WTC11 (cell line): ENCODE measurements around the gene CD96. TPM values are rescaled to one million over a fixed set of nuclear protein-coding genes. Genes with fewer than 3 reads are reported as not detected.

ENCODE experiments used
- ATAC-seq: fragments of 200-7000 bp; cut with Tn5 transposase; 2 replicates; pipeline ENCODE4 v1.10.0; 2021; ENCODE audit warnings: mild to moderate bottlenecking, moderate library complexity
- CTCF ChIA-PET: fragments of 300-600 bp; sonication (Branson Sonifier 250); formaldehyde crosslinking; loops from one replicate; lab custom pipeline; 2021; ENCODE audit warnings: antibody characterized with exemption; lab: Charles Lee
- POLR2A ChIA-PET: fragments of 350-600 bp; sonication (Branson Sonifier 250); formaldehyde crosslinking; loops from one replicate; lab custom pipeline; 2021; ENCODE audit warnings: antibody characterized with exemption; lab: Charles Lee
- DNase-seq: peaks from one replicate; pipeline ENCODE4 v3.0.0; 2021; ENCODE audit warnings: low spot score
- H3K27ac Mint-ChIP-seq: 2 replicates; pipeline ENCODE4 v1.8.0; 2021; ENCODE audit warnings: mixed read lengths
- H3K27me3 Mint-ChIP-seq: 2 replicates; pipeline ENCODE4 v1.8.0; 2021; ENCODE audit warnings: low read depth, mild to moderate bottlenecking, moderate library complexity, mixed read lengths
- H3K36me3 Mint-ChIP-seq: 2 replicates; pipeline ENCODE4 v1.8.0; 2021; ENCODE audit warnings: mixed read lengths
- H3K4me1 Mint-ChIP-seq: 2 replicates; pipeline ENCODE4 v1.8.0; 2022; ENCODE audit warnings: mixed read lengths
- H3K4me3 Mint-ChIP-seq: 2 replicates; pipeline ENCODE4 v1.8.0; 2021; ENCODE audit warnings: mild to moderate bottlenecking, moderate library complexity, mixed read lengths
- H3K9me3 Mint-ChIP-seq: 2 replicates; pipeline ENCODE4 v1.8.0; 2021; ENCODE audit warnings: mixed read lengths
- CBFB ChIP-seq: sonication (generic); formaldehyde crosslinking; IDR thresholded peaks from 2 replicates; pipeline ENCODE4 v1.8.1; 2022; ENCODE audit warnings: mild to moderate bottlenecking, low read depth, missing genetic modification reagents
- ESRRA ChIP-seq: sonication (generic); formaldehyde crosslinking; IDR thresholded peaks from 2 replicates; pipeline ENCODE4 v1.8.1; 2022; ENCODE audit warnings: mild to moderate bottlenecking, missing genetic modification reagents, borderline replicate concordance
- ETV6 ChIP-seq: sonication (generic); formaldehyde crosslinking; IDR thresholded peaks from 2 replicates; pipeline ENCODE4 v1.8.1; 2022; ENCODE audit warnings: mild to moderate bottlenecking, missing genetic modification reagents
- FOXJ3 ChIP-seq: sonication (generic); formaldehyde crosslinking; IDR thresholded peaks from 2 replicates; pipeline ENCODE4 v1.9.0; 2021; ENCODE audit warnings: missing genetic modification reagents, mild to moderate bottlenecking, borderline replicate concordance
- GABPB1 ChIP-seq: sonication (generic); formaldehyde crosslinking; IDR thresholded peaks from 2 replicates; pipeline ENCODE4 v1.8.1; 2023; ENCODE audit warnings: mild to moderate bottlenecking, missing genetic modification reagents
- GRHL2 ChIP-seq: fragments of 250-450 bp; sonication (Bioruptor Pico); IDR thresholded peaks from 2 replicates; pipeline ENCODE4 v1.8.0; 2022; ENCODE audit warnings: mild to moderate bottlenecking, moderate library complexity; ENCODE audit not compliant: insufficient replicate concordance, severe bottlenecking
- JAZF1 ChIP-seq: fragments of 250-450 bp; sonication (Bioruptor Pico); IDR thresholded peaks from 2 replicates; pipeline ENCODE4 v1.9.0; 2021; ENCODE audit warnings: moderate library complexity, mild to moderate bottlenecking, inconsistent platforms
- MYBL2 ChIP-seq: sonication (generic); formaldehyde crosslinking; IDR thresholded peaks from 2 replicates; pipeline ENCODE4 v1.8.1; 2023; ENCODE audit warnings: mild to moderate bottlenecking, moderate library complexity, missing genetic modification reagents
- NFYB ChIP-seq: sonication (generic); formaldehyde crosslinking; conservative IDR thresholded peaks from 2 replicates; pipeline ENCODE4 v1.8.0; 2022; ENCODE audit warnings: low read depth, missing genetic modification reagents
- OVOL2 ChIP-seq: fragments of 250-450 bp; sonication (Bioruptor Pico); IDR thresholded peaks from 2 replicates; pipeline ENCODE4 v1.9.0; 2021; ENCODE audit warnings: mild to moderate bottlenecking, borderline replicate concordance
- SMAD3 ChIP-seq: sonication (generic); formaldehyde crosslinking; IDR thresholded peaks from 2 replicates; pipeline ENCODE4 v1.8.0; 2022; ENCODE audit warnings: missing genetic modification reagents, mild to moderate bottlenecking, borderline replicate concordance
- TCF7 ChIP-seq: sonication (generic); formaldehyde crosslinking; IDR thresholded peaks from 2 replicates; pipeline ENCODE4 v1.8.0; 2022; ENCODE audit warnings: mild to moderate bottlenecking, low read depth, missing genetic modification reagents, moderate library complexity
- TP53 ChIP-seq: sonication (generic); formaldehyde crosslinking; IDR thresholded peaks from 2 replicates; pipeline ENCODE4 v1.8.1; 2023; ENCODE audit warnings: mild to moderate bottlenecking, missing genetic modification reagents
- ZNF121 ChIP-seq: sonication (generic); formaldehyde crosslinking; IDR thresholded peaks from 2 replicates; pipeline ENCODE4 v1.8.0; 2023; ENCODE audit warnings: missing genetic modification reagents
- ZNF138 ChIP-seq: sonication (generic); formaldehyde crosslinking; conservative IDR thresholded peaks from 2 replicates; pipeline ENCODE4 v1.8.1; 2022; ENCODE audit warnings: mild to moderate bottlenecking, moderate library complexity, missing genetic modification reagents
- ZNF232 ChIP-seq: sonication (generic); formaldehyde crosslinking; IDR thresholded peaks from 2 replicates; pipeline ENCODE4 v1.8.0; 2022; ENCODE audit warnings: mild to moderate bottlenecking, missing genetic modification reagents
- ZNF423 ChIP-seq: fragments of 250-450 bp; sonication (Bioruptor Pico); IDR thresholded peaks from 2 replicates; pipeline ENCODE4 v2.1.2; 2022; ENCODE audit warnings: mild to moderate bottlenecking, moderate library complexity
- total RNA-seq: library from RNA; stranded (reverse); gene quantifications from 3 replicates; pipeline ENCODE4 v1.2.3, GENCODE V29; 2021
- TF ChIP-seq, protein P1 (sequence below): fragments of 200-600 bp; IDR thresholded peaks from 2 replicates; pipeline ENCODE4 v1.8.0; 2022; ENCODE audit warnings: antibody characterized with exemption
- TF ChIP-seq, protein P2 (sequence below): sonication (generic); formaldehyde crosslinking; IDR thresholded peaks from 2 replicates; pipeline ENCODE4 v1.8.1; 2023; ENCODE audit warnings: mild to moderate bottlenecking, missing genetic modification reagents
- TF ChIP-seq, protein P3 (sequence below): fragments of 250-450 bp; sonication (Bioruptor Pico); IDR thresholded peaks from 2 replicates; pipeline ENCODE4 v1.9.0; 2021; ENCODE audit warnings: mild to moderate bottlenecking
- TF ChIP-seq, protein P4 (sequence below): sonication (generic); formaldehyde crosslinking; IDR thresholded peaks from 2 replicates; pipeline ENCODE4 v1.8.1; 2022; ENCODE audit warnings: low read depth, missing genetic modification reagents, borderline replicate concordance
- TF ChIP-seq, protein P5 (sequence below): sonication (generic); formaldehyde crosslinking; conservative IDR thresholded peaks from 2 replicates; pipeline ENCODE4 v1.8.1; 2023; ENCODE audit warnings: mild to moderate bottlenecking, low read depth, missing genetic modification reagents, moderate library complexity
- TF ChIP-seq, protein P6 (sequence below): sonication (generic); formaldehyde crosslinking; IDR thresholded peaks from 2 replicates; pipeline ENCODE4 v1.8.1; 2023; ENCODE audit warnings: mild to moderate bottlenecking, missing genetic modification reagents, moderate library complexity

Gene CD96
- total RNA-seq, 1 experiment from 2014 or later: 0.33 TPM

DNA sequence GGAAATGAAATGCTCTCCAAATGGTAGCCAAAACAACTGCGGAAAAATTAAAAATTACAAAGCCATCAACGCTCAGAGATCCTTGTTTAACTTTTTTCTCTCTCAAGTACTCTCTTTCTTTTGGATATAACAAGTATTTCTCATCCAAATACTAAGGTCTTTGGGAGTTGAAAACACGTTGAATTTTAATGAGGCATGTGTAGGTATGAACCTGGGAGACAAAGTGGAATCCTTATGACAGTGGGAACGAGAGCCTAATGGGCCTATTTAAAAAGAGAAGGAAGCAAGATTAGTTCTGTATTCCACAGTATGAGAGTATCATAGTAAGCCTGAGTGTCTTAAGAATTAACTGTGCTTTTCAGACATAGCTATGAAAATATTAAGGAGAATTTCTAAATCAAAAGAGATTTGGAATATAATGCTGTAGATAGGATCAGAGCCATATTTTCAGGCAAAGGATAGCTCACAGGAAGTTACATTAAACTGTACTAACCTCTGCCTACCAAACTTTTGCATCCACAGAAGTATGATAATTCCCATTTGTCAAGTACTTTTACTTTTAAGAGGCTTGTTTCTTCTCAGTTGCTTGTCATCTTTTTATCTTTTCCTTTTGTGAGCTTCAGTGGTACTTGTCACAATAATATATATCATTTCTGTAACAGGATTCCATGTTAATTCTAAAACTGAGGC, 759 bp downstream of the CD96 start (continued):
- TF ChIP-seq FOXJ3 (CRISPR knock-in tag) (no peak), GRHL2 (CRISPR knock-in tag) (no peak), ZNF232 (CRISPR knock-in tag) (no peak), ZNF138 (CRISPR knock-in tag) (no peak), TP53 (no peak), ESRRA (CRISPR knock-in tag) (no peak)
- TF ChIP-seq, protein P1, sequence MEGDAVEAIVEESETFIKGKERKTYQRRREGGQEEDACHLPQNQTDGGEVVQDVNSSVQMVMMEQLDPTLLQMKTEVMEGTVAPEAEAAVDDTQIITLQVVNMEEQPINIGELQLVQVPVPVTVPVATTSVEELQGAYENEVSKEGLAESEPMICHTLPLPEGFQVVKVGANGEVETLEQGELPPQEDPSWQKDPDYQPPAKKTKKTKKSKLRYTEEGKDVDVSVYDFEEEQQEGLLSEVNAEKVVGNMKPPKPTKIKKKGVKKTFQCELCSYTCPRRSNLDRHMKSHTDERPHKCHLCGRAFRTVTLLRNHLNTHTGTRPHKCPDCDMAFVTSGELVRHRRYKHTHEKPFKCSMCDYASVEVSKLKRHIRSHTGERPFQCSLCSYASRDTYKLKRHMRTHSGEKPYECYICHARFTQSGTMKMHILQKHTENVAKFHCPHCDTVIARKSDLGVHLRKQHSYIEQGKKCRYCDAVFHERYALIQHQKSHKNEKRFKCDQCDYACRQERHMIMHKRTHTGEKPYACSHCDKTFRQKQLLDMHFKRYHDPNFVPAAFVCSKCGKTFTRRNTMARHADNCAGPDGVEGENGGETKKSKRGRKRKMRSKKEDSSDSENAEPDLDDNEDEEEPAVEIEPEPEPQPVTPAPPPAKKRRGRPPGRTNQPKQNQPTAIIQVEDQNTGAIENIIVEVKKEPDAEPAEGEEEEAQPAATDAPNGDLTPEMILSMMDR: no peak
- TF ChIP-seq, protein P2, sequence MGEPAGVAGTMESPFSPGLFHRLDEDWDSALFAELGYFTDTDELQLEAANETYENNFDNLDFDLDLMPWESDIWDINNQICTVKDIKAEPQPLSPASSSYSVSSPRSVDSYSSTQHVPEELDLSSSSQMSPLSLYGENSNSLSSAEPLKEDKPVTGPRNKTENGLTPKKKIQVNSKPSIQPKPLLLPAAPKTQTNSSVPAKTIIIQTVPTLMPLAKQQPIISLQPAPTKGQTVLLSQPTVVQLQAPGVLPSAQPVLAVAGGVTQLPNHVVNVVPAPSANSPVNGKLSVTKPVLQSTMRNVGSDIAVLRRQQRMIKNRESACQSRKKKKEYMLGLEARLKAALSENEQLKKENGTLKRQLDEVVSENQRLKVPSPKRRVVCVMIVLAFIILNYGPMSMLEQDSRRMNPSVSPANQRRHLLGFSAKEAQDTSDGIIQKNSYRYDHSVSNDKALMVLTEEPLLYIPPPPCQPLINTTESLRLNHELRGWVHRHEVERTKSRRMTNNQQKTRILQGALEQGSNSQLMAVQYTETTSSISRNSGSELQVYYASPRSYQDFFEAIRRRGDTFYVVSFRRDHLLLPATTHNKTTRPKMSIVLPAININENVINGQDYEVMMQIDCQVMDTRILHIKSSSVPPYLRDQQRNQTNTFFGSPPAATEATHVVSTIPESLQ: no peak

DNA sequence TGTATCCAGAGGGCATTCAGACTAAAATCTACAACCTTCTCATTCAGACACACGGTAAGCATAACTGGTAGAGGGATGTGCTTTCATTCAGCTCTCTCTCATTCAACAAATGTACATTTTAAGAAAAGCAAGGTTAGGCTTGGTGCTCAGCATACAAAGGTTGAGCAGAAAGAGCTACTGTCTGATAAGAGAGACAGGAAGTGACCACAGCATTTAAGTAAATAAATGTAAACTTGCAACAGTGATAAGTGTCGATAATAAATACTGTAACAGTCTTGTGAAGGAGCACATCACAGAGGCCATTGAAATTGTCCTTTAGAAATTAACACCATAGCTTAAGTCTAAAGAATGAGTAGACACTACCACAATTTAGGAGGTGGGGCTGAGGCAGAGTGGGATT, 3.4 kb downstream of the CD96 start:
- CTCF ChIA-PET: no interaction called here
- H3K9me3 Mint-ChIP-seq: no peaks in the 10 kb centered on the region
- no peaks in the 10 kb centered on the region for H3K4me1 Mint-ChIP-seq
- H3K4me3 Mint-ChIP-seq: no peak overlapping the region
- no peak for ATAC-seq
- DNase-seq: no peak
- H3K27ac Mint-ChIP-seq: no peak overlapping the region
- POLR2A ChIA-PET: no interaction called here
- no peak for TF ChIP-seq CBFB (CRISPR knock-in tag)
- no peak for TF ChIP-seq NFYB (CRISPR knock-in tag)
- TF ChIP-seq, protein P3, sequence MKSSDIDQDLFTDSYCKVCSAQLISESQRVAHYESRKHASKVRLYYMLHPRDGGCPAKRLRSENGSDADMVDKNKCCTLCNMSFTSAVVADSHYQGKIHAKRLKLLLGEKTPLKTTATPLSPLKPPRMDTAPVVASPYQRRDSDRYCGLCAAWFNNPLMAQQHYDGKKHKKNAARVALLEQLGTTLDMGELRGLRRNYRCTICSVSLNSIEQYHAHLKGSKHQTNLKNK (CRISPR knock-in tag): no peak
- TF ChIP-seq ZNF232 (CRISPR knock-in tag): no peak
- TF ChIP-seq ETV6 (CRISPR knock-in tag): no peak
- TF ChIP-seq, protein P4, sequence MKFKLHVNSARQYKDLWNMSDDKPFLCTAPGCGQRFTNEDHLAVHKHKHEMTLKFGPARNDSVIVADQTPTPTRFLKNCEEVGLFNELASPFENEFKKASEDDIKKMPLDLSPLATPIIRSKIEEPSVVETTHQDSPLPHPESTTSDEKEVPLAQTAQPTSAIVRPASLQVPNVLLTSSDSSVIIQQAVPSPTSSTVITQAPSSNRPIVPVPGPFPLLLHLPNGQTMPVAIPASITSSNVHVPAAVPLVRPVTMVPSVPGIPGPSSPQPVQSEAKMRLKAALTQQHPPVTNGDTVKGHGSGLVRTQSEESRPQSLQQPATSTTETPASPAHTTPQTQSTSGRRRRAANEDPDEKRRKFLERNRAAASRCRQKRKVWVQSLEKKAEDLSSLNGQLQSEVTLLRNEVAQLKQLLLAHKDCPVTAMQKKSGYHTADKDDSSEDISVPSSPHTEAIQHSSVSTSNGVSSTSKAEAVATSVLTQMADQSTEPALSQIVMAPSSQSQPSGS: no peak
- H3K36me3 Mint-ChIP-seq: no peaks in the 10 kb centered on the region
- H3K27me3 Mint-ChIP-seq: no peaks in the 10 kb centered on the region

DNA sequence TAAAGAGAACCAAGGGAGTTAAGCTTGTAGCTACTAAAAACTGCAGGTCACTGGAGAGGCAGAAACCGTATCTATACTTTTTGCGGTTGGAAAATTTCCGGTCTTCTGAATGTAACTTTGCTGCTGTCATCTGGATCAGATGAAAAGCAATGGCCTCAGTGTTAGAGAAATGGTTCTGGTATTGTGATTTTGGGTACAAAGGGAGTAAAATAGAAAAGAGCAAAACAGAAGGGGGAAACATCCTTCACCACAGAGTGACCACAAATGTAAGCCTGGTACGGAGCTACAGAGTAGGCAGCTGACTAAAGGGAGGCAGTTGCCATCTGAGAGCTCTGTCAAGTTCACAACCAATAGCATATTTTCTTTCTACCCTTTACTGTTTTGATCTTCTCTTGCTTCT, 5.6 kb downstream of the CD96 start:
- TF ChIP-seq TCF7 (CRISPR knock-in tag) (no peak), SMAD3 (CRISPR knock-in tag) (no peak), GABPB1 (CRISPR knock-in tag) (no peak), ZNF121 (CRISPR knock-in tag) (no peak), MYBL2 (CRISPR knock-in tag) (no peak), ZNF423 (CRISPR knock-in tag) (no peak), JAZF1 (CRISPR knock-in tag) (no peak), OVOL2 (no peak)
- TF ChIP-seq, protein P5, sequence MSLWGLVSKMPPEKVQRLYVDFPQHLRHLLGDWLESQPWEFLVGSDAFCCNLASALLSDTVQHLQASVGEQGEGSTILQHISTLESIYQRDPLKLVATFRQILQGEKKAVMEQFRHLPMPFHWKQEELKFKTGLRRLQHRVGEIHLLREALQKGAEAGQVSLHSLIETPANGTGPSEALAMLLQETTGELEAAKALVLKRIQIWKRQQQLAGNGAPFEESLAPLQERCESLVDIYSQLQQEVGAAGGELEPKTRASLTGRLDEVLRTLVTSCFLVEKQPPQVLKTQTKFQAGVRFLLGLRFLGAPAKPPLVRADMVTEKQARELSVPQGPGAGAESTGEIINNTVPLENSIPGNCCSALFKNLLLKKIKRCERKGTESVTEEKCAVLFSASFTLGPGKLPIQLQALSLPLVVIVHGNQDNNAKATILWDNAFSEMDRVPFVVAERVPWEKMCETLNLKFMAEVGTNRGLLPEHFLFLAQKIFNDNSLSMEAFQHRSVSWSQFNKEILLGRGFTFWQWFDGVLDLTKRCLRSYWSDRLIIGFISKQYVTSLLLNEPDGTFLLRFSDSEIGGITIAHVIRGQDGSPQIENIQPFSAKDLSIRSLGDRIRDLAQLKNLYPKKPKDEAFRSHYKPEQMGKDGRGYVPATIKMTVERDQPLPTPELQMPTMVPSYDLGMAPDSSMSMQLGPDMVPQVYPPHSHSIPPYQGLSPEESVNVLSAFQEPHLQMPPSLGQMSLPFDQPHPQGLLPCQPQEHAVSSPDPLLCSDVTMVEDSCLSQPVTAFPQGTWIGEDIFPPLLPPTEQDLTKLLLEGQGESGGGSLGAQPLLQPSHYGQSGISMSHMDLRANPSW: no peak
- TF ChIP-seq, protein P6, sequence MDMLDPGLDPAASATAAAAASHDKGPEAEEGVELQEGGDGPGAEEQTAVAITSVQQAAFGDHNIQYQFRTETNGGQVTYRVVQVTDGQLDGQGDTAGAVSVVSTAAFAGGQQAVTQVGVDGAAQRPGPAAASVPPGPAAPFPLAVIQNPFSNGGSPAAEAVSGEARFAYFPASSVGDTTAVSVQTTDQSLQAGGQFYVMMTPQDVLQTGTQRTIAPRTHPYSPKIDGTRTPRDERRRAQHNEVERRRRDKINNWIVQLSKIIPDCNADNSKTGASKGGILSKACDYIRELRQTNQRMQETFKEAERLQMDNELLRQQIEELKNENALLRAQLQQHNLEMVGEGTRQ: no peak
- TF ChIP-seq, all 79 proteins: peak for 0
- no peaks in the 10 kb centered on the region for H3K27me3 Mint-ChIP-seq
- POLR2A ChIA-PET: no interaction called here
- ATAC-seq (no peak), DNase-seq (no peak)
- H3K4me1 Mint-ChIP-seq: no peaks in the 10 kb centered on the region
- no peaks in the 10 kb centered on the region for H3K36me3 Mint-ChIP-seq
- CTCF ChIA-PET: no interaction called here
- H3K27ac Mint-ChIP-seq: no peak overlapping the region
- H3K9me3 Mint-ChIP-seq: no peaks in the 10 kb centered on the region
- no peak overlapping the region for H3K4me3 Mint-ChIP-seq
